HepG2 (cell line): ENCODE measurements around the gene NUDT22. TPM values are rescaled to one million over a fixed set of nuclear protein-coding genes. Genes with fewer than 3 reads are reported as not detected.

Experiments used
- ATAC-seq: fragments of 200-7000 bp; cut with Tn5 transposase; 3 replicates; pipeline ENCODE4 v1.9.1; 2020; ENCODE audit warnings: mild to moderate bottlenecking, moderate library complexity
- BruUV-seq: library from RNA; stranded (reverse); fragments of 400-500 nt; replicated peaks from 2 replicates; lab custom pipeline; 2021; lab: Mats Ljungman, UMichigan
- CTCF ChIA-PET: fragments of 300-600 bp; formaldehyde crosslinking; extraction: SDS; loops from one replicate; lab custom pipeline; 2021; ENCODE audit warnings: low total read pairs, inconsistent platforms, low intra/inter-chr PET ratio; lab: Yijun Ruan, JAX
- POLR2A ChIA-PET: fragments of 350-600 bp; sonication (Branson Sonifier 250); formaldehyde crosslinking; loops from one replicate; lab custom pipeline; 2020; ENCODE audit warnings: antibody characterized with exemption, inconsistent platforms; lab: Yijun Ruan, JAX
- DNase-seq: peaks from one replicate; pipeline ENCODE4 v3.0.0-alpha.2; 2015; ENCODE audit warnings: low spot score
- FAIRE-seq: peaks from 3 replicates; lab custom pipeline; 2011; peaks lifted over from hg19 to GRCh38; lab: Jason Lieb, UNC
- H2AFZ ChIP-seq: one replicate; pipeline ENCODE4 v1.6.1; 2011; ENCODE audit warnings: low read length, inconsistent platforms
- H3K27ac ChIP-seq: fragments of 300-600 bp; 3 replicates; pipeline ENCODE4 v1.8.0; 2011; ENCODE audit warnings: mixed run types, mild to moderate bottlenecking, mixed read lengths, low read length, inconsistent platforms; ENCODE audit not compliant: insufficient read depth; ENCODE audit errors: extremely low read length
- H3K27me3 ChIP-seq, 2 experiments: fragments of 200-600 bp in 1 of 2; 2 replicates in 1 of 2; 3 replicates in 1 of 2; pipeline versions ENCODE4 v1.6.0 to v1.8.0; 2011; ENCODE audit warnings: low read length in 2 of 2, mild to moderate bottlenecking in 2 of 2, moderate library complexity in 2 of 2, inconsistent platforms in 1 of 2; ENCODE audit not compliant: insufficient read depth in 2 of 2, control insufficient read depth in 1 of 2
- H3K36me3 ChIP-seq, 2 experiments: fragments of 200-600 bp in 1 of 2; replicated peaks in 1 of 2; 2 replicates in 1 of 2; 3 replicates in 1 of 2; pipeline versions ENCODE4 v1.5.1 to v1.8.0; 2011; ENCODE audit warnings: low read length in 2 of 2, inconsistent platforms in 1 of 2; ENCODE audit not compliant: insufficient read depth in 2 of 2, control insufficient read depth in 1 of 2
- H3K4me1 ChIP-seq: 2 replicates; pipeline ENCODE4 v1.5.1; 2012; ENCODE audit warnings: low read length, inconsistent platforms; ENCODE audit not compliant: insufficient read depth
- H3K4me2 ChIP-seq: 2 replicates; pipeline ENCODE4 v1.6.0; 2011; ENCODE audit warnings: low read depth, low read length, inconsistent platforms
- H3K4me3 ChIP-seq, 3 experiments: fragments of 200-600 bp in 1 of 3; sonication (generic), shearing (Covaris generic) in 1 of 3; replicated peaks in 1 of 3; 2 replicates each; pipeline ENCODE4 v1.5.1; 2011 to 2016; ENCODE audit warnings: low read length in 3 of 3, inconsistent platforms in 2 of 3, low read depth in 2 of 3, mild to moderate bottlenecking in 2 of 3, control low read depth in 1 of 3, mixed read lengths in 1 of 3; ENCODE audit not compliant: insufficient read depth in 1 of 3
- H3K79me2 ChIP-seq: one replicate; pipeline ENCODE4 v1.6.1; 2011; ENCODE audit warnings: low read length, inconsistent platforms; ENCODE audit not compliant: insufficient read depth
- H3K9ac ChIP-seq: 2 replicates; pipeline ENCODE4 v1.6.0; 2011; ENCODE audit warnings: mild to moderate bottlenecking, low read depth, low read length, inconsistent platforms; ENCODE audit not compliant: insufficient read depth
- H3K9me3 ChIP-seq: 2 replicates; pipeline ENCODE4 v1.5.1; 2012; ENCODE audit warnings: mild to moderate bottlenecking, low read length
- H4K20me1 ChIP-seq: 2 replicates; pipeline ENCODE4 v1.6.0; 2011; ENCODE audit warnings: inconsistent platforms, mild to moderate bottlenecking, low read length, moderate library complexity; ENCODE audit not compliant: insufficient read depth
- AHR ChIP-seq: IDR thresholded peaks from 2 replicates; pipeline ENCODE4 v1.6.1; 2018; ENCODE audit warnings: missing genetic modification reagents, missing compliant biosample characterization
- E2F2 ChIP-seq: sonication (generic); formaldehyde crosslinking; IDR thresholded peaks from 2 replicates; pipeline ENCODE4 v1.4.0; 2020; ENCODE audit warnings: missing genetic modification reagents, borderline replicate concordance
- FOXK1 ChIP-seq: sonication (generic); formaldehyde crosslinking; IDR thresholded peaks from 2 replicates; pipeline ENCODE4 v1.4.0; 2020; ENCODE audit warnings: low read depth, missing genetic modification reagents, borderline replicate concordance
- MAFG ChIP-seq: sonication (generic); formaldehyde crosslinking; IDR thresholded peaks from 2 replicates; pipeline ENCODE4 v1.5.1; 2020; ENCODE audit warnings: mild to moderate bottlenecking, missing genetic modification reagents
- MED8 ChIP-seq: sonication (generic); formaldehyde crosslinking; IDR thresholded peaks from 2 replicates; pipeline ENCODE4 v1.8.1; 2023; ENCODE audit warnings: mild to moderate bottlenecking, missing genetic modification reagents; ENCODE audit not compliant: insufficient replicate concordance
- PRDM10 ChIP-seq: sonication (generic); formaldehyde crosslinking; IDR thresholded peaks from 2 replicates; pipeline ENCODE4 v1.4.0; 2020; ENCODE audit warnings: low read depth, missing genetic modification reagents
- RAD21 ChIP-seq: fragments of 450-650 bp; formaldehyde crosslinking; IDR thresholded peaks from 2 replicates; pipeline ENCODE4 v1.5.0; 2020; ENCODE audit warnings: mild to moderate bottlenecking
- ZNF343 ChIP-seq: sonication (generic); formaldehyde crosslinking; IDR thresholded peaks from 2 replicates; pipeline ENCODE4 v1.4.0; 2020; ENCODE audit warnings: mild to moderate bottlenecking, missing genetic modification reagents
- WGBS: methylation state at CpG from one replicate; pipeline ENCODE4 v1.1.6; 2017; ENCODE audit warnings: low lambda C conversion rate; 5-methylcytosine and 5-hydroxymethylcytosine counted together
- in situ Hi-C: cut with HindIII; loops from 2 replicates; pipeline ENCODE4 v1.10.0; 2017; ENCODE audit warnings: low pct_unique_long_range_greater_than_20kb; ENCODE audit not compliant: extremely low pct_ligation_motif_present
- intact Hi-C: fragments of 100-400 bp; cut with micrococcal nuclease; formaldehyde crosslinking; loops from one replicate; pipeline ENCODE4 v1.10.0; 2022; ENCODE audit not compliant: unreplicated experiment
- polyA plus RNA-seq, 8 experiments: library from polyadenylated mRNA; depleted of rRNA in 3 of 8; stranded (reverse) in 7 of 8; unstranded in 1 of 8; fragments of >200 nt; fragmentation: Illumina TruSeq in 4 of 8; extraction: Trizol in 4 of 8; gene quantifications; 2 replicates each; pipeline versions ENCODE4 v1.2.1 to v1.2.3, GENCODE V29; 2011 to 2016; ENCODE audit warnings: low read depth in 4 of 8, missing spikeins in 1 of 8, mixed read lengths in 1 of 8; ENCODE audit not compliant: insufficient read depth in 1 of 8
- total RNA-seq, 5 experiments: library from RNA; depleted of rRNA; stranded (reverse); fragments of >200 nt; fragmentation: Illumina TruSeq; extraction: Trizol; gene quantifications; 2 replicates each; pipeline ENCODE4 v1.2.3, GENCODE V29; 2016; ENCODE audit warnings: low read depth in 1 of 5
- TF ChIP-seq, protein P1 (sequence below): sonication (generic); formaldehyde crosslinking; IDR thresholded peaks from 2 replicates; pipeline ENCODE4 v1.4.0; 2020; ENCODE audit warnings: missing genetic modification reagents

NUDT22 gene
- total and polyA plus RNA-seq, 2 of the 13 experiments (the other 11 are each of a cell fraction or from before 2014, with no cell fraction given): 33.5 to 39.8 TPM

- Histone ChIP-seq H3K9me3 (no peaks in the 10 kb centered on the region), H4K20me1 (no peaks in the 10 kb centered on the region), H3K4me1 (peaks cover 32% of the 10 kb centered on the region), H3K36me3 (no peaks in the 10 kb centered on the region), H3K9ac (no peak overlapping the region), H2AFZ (no peak overlapping the region), H3K4me3 (no peak overlapping the region), H3K4me2 (no peak overlapping the region), H3K27me3 (peaks cover 0 to 1% of the 10 kb centered on the region in 2 experiments; a peak in 1 of 5 replicates), H3K27ac (no peak overlapping the region), H3K79me2 (no peaks in the 10 kb centered on the region)
- intact Hi-C loops: no loop called here
- in situ Hi-C loops: no loop called here
- POLR2A ChIA-PET: interaction anchor here (0.7 to 2.1 kb wide), 2 partner anchors 25 to 31 kb away, joined by 5 read pairs; partner anchors contain the start of gene STIP1
- no peak for TF ChIP-seq AHR
- no peak for TF ChIP-seq FOXK1
- no peak for TF ChIP-seq ZNF343 (CRISPR knock-in tag)
- no peak for TF ChIP-seq E2F2 (CRISPR knock-in tag)
- FAIRE-seq (no peak), DNase-seq (no peak), ATAC-seq (no peak)
- 87% methylated on average over 6 of the region's 6 CpGs for WGBS
- no TSS peak for BruUV-seq
- CTCF ChIA-PET: no interaction called here
Observed at GRCh38 chr11:64216879-64217278, 9.2 kb upstream of the NUDT22 start.

- H3K27me3 ChIP-seq: no peaks in the 10 kb centered on the region
- POLR2A ChIA-PET: interaction anchor here (0.8 to 1.3 kb wide), 2 partner anchors 8 to 33 kb away, joined by 3 read pairs; partner anchors contain the start of genes NUDT22 and STIP1
- in situ Hi-C loops: no loop called here
- peak; percentile 78 for ATAC-seq
- no peaks in the 10 kb centered on the region for H3K79me2 ChIP-seq
- intact Hi-C loops: no loop called here
- no peaks in the 10 kb centered on the region for H4K20me1 ChIP-seq
- no peaks in the 10 kb centered on the region for H3K36me3 ChIP-seq
- H3K27ac ChIP-seq: no peak overlapping the region
- H3K9ac ChIP-seq: no peak overlapping the region
- H3K9me3 ChIP-seq: no peaks in the 10 kb centered on the region
- BruUV-seq: no TSS peak
- DNase-seq: no peak
- H3K4me3 ChIP-seq: no peak overlapping the region
- peaks cover 32% of the 10 kb centered on the region for H3K4me1 ChIP-seq
- no peak overlapping the region for H2AFZ ChIP-seq
- CTCF ChIA-PET: no interaction called here
- 27% methylated on average over 5 of the region's 11 CpGs for WGBS
- H3K4me2 ChIP-seq: peak overlapping the region; percentile 50; the same call in 1 of the 2 replicates
- FAIRE-seq: no peak
- TF ChIP-seq RAD21 (CRISPR knock-in tag) (no peak), MAFG (no peak), PRDM10 (CRISPR knock-in tag) (no peak), MED8 (CRISPR knock-in tag) (no peak)
- TF ChIP-seq, protein P1, sequence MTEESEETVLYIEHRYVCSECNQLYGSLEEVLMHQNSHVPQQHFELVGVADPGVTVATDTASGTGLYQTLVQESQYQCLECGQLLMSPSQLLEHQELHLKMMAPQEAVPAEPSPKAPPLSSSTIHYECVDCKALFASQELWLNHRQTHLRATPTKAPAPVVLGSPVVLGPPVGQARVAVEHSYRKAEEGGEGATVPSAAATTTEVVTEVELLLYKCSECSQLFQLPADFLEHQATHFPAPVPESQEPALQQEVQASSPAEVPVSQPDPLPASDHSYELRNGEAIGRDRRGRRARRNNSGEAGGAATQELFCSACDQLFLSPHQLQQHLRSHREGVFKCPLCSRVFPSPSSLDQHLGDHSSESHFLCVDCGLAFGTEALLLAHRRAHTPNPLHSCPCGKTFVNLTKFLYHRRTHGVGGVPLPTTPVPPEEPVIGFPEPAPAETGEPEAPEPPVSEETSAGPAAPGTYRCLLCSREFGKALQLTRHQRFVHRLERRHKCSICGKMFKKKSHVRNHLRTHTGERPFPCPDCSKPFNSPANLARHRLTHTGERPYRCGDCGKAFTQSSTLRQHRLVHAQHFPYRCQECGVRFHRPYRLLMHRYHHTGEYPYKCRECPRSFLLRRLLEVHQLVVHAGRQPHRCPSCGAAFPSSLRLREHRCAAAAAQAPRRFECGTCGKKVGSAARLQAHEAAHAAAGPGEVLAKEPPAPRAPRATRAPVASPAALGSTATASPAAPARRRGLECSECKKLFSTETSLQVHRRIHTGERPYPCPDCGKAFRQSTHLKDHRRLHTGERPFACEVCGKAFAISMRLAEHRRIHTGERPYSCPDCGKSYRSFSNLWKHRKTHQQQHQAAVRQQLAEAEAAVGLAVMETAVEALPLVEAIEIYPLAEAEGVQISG: no peak
Observed at GRCh38 chr11:64218628-64219353, 7.3 kb upstream of the NUDT22 start.
